Astrocyte (in vitro differentiated cells and primary cell): ENCODE measurements around the gene SMIM36. TPM values are rescaled to one million over a fixed set of nuclear protein-coding genes. Genes with fewer than 3 reads are reported as not detected.

Experiments
- DNase-seq: peaks from one replicate; pipeline ENCODE4 v3.0.0-alpha.2; 2010; ENCODE audit warnings: low read depth
- FAIRE-seq: peaks from 2 replicates; lab custom pipeline; 2011; peaks lifted over from hg19 to GRCh38; lab: Jason Lieb, UNC
- H2AFZ ChIP-seq: 2 replicates; pipeline ENCODE4 v1.6.0; 2012; ENCODE audit warnings: low read depth, low read length, inconsistent platforms
- H3K27ac ChIP-seq: 2 replicates; pipeline ENCODE4 v1.5.1; 2011; ENCODE audit warnings: low read depth, low read length, inconsistent platforms
- H3K27me3 ChIP-seq: 2 replicates; pipeline ENCODE4 v1.6.0; 2011; ENCODE audit warnings: low read length, inconsistent platforms; ENCODE audit not compliant: insufficient read depth
- H3K36me3 ChIP-seq: 2 replicates; pipeline ENCODE4 v1.5.1; 2011; ENCODE audit warnings: low read length, inconsistent platforms; ENCODE audit not compliant: insufficient read depth
- H3K4me1 ChIP-seq: 2 replicates; pipeline ENCODE4 v1.5.1; 2011; ENCODE audit warnings: low read length, inconsistent platforms; ENCODE audit not compliant: insufficient read depth
- H3K4me2 ChIP-seq: 2 replicates; pipeline ENCODE4 v1.6.0; 2012; ENCODE audit warnings: low read length, inconsistent platforms
- H3K4me3 ChIP-seq: 2 replicates; pipeline ENCODE4 v1.5.1; 2011; ENCODE audit warnings: low read depth, mild to moderate bottlenecking, low read length, inconsistent platforms; ENCODE audit not compliant: insufficient read depth
- H3K79me2 ChIP-seq: 2 replicates; pipeline ENCODE4 v1.6.0; 2012; ENCODE audit warnings: mild to moderate bottlenecking, low read length, inconsistent platforms; ENCODE audit not compliant: insufficient read depth
- H3K9ac ChIP-seq: 2 replicates; pipeline ENCODE4 v1.6.0; 2012; ENCODE audit warnings: mild to moderate bottlenecking, low read length, inconsistent platforms
- H3K9me3 ChIP-seq: 2 replicates; pipeline ENCODE4 v1.5.1; 2012; ENCODE audit warnings: low read depth, mild to moderate bottlenecking, low read length, inconsistent platforms; ENCODE audit not compliant: insufficient read depth
- H4K20me1 ChIP-seq: 2 replicates; pipeline ENCODE4 v1.6.0; 2012; ENCODE audit warnings: low read length, inconsistent platforms; ENCODE audit not compliant: insufficient read depth
- H3K27ac Mint-ChIP-seq: one replicate; pipeline ENCODE4 v1.8.0; 2021; ENCODE audit warnings: mild to moderate bottlenecking, mixed read lengths; ENCODE audit not compliant: unreplicated experiment
- H3K27me3 Mint-ChIP-seq: one replicate; pipeline ENCODE4 v1.8.0; 2021; ENCODE audit warnings: low read depth, mixed read lengths; ENCODE audit not compliant: unreplicated experiment
- H3K36me3 Mint-ChIP-seq: one replicate; pipeline ENCODE4 v1.8.0; 2021; ENCODE audit warnings: low read depth, mixed read lengths; ENCODE audit not compliant: unreplicated experiment
- H3K4me1 Mint-ChIP-seq: one replicate; pipeline ENCODE4 v1.8.0; 2021; ENCODE audit warnings: low read depth, mixed read lengths; ENCODE audit not compliant: unreplicated experiment
- H3K4me3 Mint-ChIP-seq: one replicate; pipeline ENCODE4 v1.8.0; 2021; ENCODE audit warnings: mild to moderate bottlenecking, moderate library complexity, mixed read lengths; ENCODE audit not compliant: unreplicated experiment
- H3K9me3 Mint-ChIP-seq: one replicate; pipeline ENCODE4 v1.8.0; 2021; ENCODE audit warnings: mild to moderate bottlenecking, mixed read lengths; ENCODE audit not compliant: unreplicated experiment
- EZH2 ChIP-seq: IDR thresholded peaks from 2 replicates; pipeline ENCODE4 v1.6.1; 2012; ENCODE audit warnings: mild to moderate bottlenecking, low read length, inconsistent platforms; ENCODE audit not compliant: insufficient read depth
- total RNA-seq: library from RNA; stranded (reverse); gene quantifications from 2 replicates; pipeline ENCODE4 v1.2.1, GENCODE V29; 2021
- TF ChIP-seq, protein P1 (sequence below): IDR thresholded peaks from 2 replicates; pipeline ENCODE4 v1.5.1; 2011; ENCODE audit warnings: low read depth, mild to moderate bottlenecking, inconsistent platforms, low read length, moderate library complexity; ENCODE audit not compliant: insufficient read depth

SMIM36 gene
- total RNA-seq, 1 donor from 2014 or later, result not detected

DNA sequence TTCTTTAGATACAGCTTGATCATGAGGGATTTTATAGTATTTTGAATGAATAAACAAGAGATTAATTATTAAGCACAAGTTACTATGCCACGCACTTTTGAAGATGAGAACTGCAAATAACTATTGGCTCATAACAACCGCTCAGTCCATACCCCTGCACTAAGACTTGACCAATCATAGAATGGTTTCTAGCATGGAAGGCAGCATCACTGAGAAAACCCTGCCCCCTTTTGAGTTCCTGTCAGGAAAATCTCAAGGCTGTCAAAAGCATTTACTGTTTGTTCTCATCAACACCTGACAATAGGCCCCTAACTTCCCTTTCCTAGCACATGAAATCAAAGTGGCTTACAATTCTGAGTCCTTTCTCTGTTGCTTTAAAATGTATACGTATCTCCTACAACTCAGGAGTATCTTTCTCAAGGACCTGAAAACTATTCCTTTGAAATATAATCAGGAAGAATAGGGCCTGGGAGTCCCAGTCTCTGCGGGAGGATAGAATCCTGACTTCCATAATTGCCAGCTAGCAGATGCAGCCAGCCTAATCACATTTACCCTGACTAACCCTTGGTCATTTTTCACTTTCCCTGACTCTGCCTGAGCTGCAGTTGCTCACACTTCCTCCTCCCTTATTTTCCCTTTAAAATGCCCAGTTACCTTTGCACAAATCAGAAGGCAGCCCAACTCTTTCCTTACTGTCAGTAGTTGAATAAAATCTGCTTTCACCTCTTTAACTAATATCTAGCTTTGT, 80.5 kb downstream of the SMIM36 start:
- no peaks in the 10 kb centered on the region for H3K4me1 ChIP-seq
- H4K20me1 ChIP-seq, result no peaks in the 10 kb centered on the region
- Mint-ChIP-seq H3K27ac (no peak overlapping the region), H3K27me3 (peaks cover 2% of the 10 kb centered on the region), H3K36me3 (no peaks in the 10 kb centered on the region), H3K9me3 (no peaks in the 10 kb centered on the region), H3K4me1 (peaks cover 13% of the 10 kb centered on the region), H3K4me3 (no peak overlapping the region)
- no peak overlapping the region for H3K9ac ChIP-seq
- no peaks in the 10 kb centered on the region for H3K79me2 ChIP-seq
- no peak overlapping the region for H2AFZ ChIP-seq
- peaks cover 2% of the 10 kb centered on the region for H3K27me3 ChIP-seq
- TF ChIP-seq EZH2, result no peak
- TF ChIP-seq, protein P1, sequence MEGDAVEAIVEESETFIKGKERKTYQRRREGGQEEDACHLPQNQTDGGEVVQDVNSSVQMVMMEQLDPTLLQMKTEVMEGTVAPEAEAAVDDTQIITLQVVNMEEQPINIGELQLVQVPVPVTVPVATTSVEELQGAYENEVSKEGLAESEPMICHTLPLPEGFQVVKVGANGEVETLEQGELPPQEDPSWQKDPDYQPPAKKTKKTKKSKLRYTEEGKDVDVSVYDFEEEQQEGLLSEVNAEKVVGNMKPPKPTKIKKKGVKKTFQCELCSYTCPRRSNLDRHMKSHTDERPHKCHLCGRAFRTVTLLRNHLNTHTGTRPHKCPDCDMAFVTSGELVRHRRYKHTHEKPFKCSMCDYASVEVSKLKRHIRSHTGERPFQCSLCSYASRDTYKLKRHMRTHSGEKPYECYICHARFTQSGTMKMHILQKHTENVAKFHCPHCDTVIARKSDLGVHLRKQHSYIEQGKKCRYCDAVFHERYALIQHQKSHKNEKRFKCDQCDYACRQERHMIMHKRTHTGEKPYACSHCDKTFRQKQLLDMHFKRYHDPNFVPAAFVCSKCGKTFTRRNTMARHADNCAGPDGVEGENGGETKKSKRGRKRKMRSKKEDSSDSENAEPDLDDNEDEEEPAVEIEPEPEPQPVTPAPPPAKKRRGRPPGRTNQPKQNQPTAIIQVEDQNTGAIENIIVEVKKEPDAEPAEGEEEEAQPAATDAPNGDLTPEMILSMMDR, result no peak
- DNase-seq, result no peak
- FAIRE-seq, result no peak
- H3K4me3 ChIP-seq, result no peak overlapping the region
- H3K9me3 ChIP-seq, result no peaks in the 10 kb centered on the region
- no peaks in the 10 kb centered on the region for H3K36me3 ChIP-seq
- H3K27ac ChIP-seq, result no peak overlapping the region
- no peak overlapping the region for H3K4me2 ChIP-seq

DNA sequence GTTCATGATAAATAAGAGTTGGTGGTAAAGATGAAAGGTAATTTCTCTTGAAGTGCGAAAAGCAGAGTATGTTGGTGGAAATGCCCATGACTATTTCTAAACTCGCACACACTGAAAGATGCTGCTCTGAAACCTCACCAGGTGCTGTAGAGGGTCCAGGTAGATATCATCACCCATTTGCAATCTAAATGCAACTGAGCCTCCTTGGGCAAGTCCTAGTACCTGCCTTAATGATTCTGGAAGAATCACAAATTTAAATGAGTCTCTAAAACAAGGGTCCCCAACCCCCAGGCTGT, 83.7 kb downstream of the SMIM36 start:
- TF ChIP-seq EZH2, result no peak
- TF ChIP-seq, protein P1, result no peak
- no peak overlapping the region for H3K4me3 ChIP-seq
- no peaks in the 10 kb centered on the region for H4K20me1 ChIP-seq
- no peak overlapping the region for H3K27ac ChIP-seq
- H3K27me3 ChIP-seq, result peaks cover 23% of the 10 kb centered on the region
- DNase-seq, result no peak
- no peak overlapping the region for H3K27ac Mint-ChIP-seq
- no peak overlapping the region for H3K4me2 ChIP-seq
- H3K27me3 Mint-ChIP-seq, result peaks cover 11% of the 10 kb centered on the region
- no peaks in the 10 kb centered on the region for H3K9me3 Mint-ChIP-seq
- H3K4me3 Mint-ChIP-seq, result no peak overlapping the region
- H3K9ac ChIP-seq, result no peak overlapping the region
- H3K36me3 Mint-ChIP-seq, result no peaks in the 10 kb centered on the region
- no peaks in the 10 kb centered on the region for H3K4me1 ChIP-seq
- H3K79me2 ChIP-seq, result no peaks in the 10 kb centered on the region
- FAIRE-seq, result no peak
- H3K36me3 ChIP-seq, result no peaks in the 10 kb centered on the region
- no peak overlapping the region for H2AFZ ChIP-seq
- peaks cover 3% of the 10 kb centered on the region for H3K4me1 Mint-ChIP-seq
- no peaks in the 10 kb centered on the region for H3K9me3 ChIP-seq

DNA sequence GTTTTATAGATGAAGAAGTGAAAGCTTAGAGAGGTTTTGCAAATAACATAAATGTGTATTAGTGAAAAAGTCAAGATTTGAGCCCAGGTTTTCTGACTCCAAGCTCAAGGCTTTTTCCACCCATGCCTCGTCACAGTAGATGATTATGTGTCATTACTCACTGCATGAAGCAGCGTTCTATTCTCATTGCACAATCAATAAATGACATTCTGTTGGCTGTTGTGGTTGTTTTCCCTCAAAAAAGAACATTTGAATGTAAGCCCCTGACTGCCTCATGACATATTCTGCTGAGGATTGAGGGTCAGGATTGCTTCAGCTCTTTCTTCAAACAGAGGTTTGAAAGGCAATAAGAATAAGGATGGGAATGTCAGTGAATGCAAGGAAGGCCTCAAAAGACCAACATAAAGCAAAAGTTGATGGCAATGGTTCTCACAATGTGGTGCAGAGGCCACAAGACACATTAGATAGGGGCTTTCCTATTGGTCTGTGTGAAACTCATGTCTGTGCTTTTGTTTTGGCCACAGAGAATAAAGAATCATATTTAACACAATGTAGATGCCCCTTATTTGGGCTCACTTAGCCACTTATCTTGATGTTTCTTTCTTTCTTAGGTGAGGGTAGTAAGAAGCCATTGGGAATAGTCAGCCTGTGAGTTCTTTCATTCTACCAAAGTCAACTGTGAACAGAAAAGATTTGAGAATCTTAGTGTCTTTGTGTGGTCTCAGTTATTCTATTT, 84.2 kb downstream of the SMIM36 start:
- Histone ChIP-seq H3K9ac (no peak overlapping the region), H3K27me3 (peaks cover 23% of the 10 kb centered on the region), H3K4me3 (no peak overlapping the region), H3K9me3 (no peaks in the 10 kb centered on the region), H3K27ac (no peak overlapping the region), H3K4me1 (no peaks in the 10 kb centered on the region), H3K79me2 (no peaks in the 10 kb centered on the region), H3K36me3 (no peaks in the 10 kb centered on the region), H3K4me2 (no peak overlapping the region), H2AFZ (no peak overlapping the region), H4K20me1 (no peaks in the 10 kb centered on the region)
- FAIRE-seq (no peak), DNase-seq (no peak)
- Mint-ChIP-seq H3K4me1 (peaks cover 5% of the 10 kb centered on the region), H3K36me3 (no peaks in the 10 kb centered on the region), H3K9me3 (no peaks in the 10 kb centered on the region), H3K4me3 (no peak overlapping the region), H3K27me3 (peaks cover 11% of the 10 kb centered on the region), H3K27ac (no peak overlapping the region)
- TF ChIP-seq, protein P1, result no peak
- no peak for TF ChIP-seq EZH2
